Gastrocnemius medialis (tissue), 4 donors: ENCODE results near the gene C16orf95.

Experiments used
- CTCF ChIP-seq, 5 experiments: fragments of 450-650 bp in 3 of 5; fragments of 200-600 bp in 2 of 5; sonication (generic) in 2 of 5; IDR thresholded peaks in 4 of 5; conservative IDR thresholded peaks in 1 of 5; 1 replicate in 4 of 5; 2 replicates in 1 of 5; pipeline ENCODE4 v1.5.1; 2016 to 2019; ENCODE audit warnings: antibody characterized with exemption in 5 of 5, mild to moderate bottlenecking in 3 of 5, moderate library complexity in 3 of 5
- POLR2A ChIP-seq, 2 donors: fragments of 450-650 bp; IDR thresholded peaks; one replicate each; pipeline ENCODE4 v1.6.1; 2017; ENCODE audit warnings: antibody characterized with exemption in 2 of 2, mild to moderate bottlenecking in 2 of 2, moderate library complexity in 2 of 2

- no peak for TF ChIP-seq CTCF (IDR thresholded peaks at IDR 0.05 in 4 of 5, conservative IDR thresholded peaks at IDR 0.05 in 1 of 5)
- TF ChIP-seq POLR2A (IDR thresholded peaks at IDR 0.05), result no peak
Observed at GRCh38 chr16:87360862-87361610, 43.8 kb upstream of the C16orf95 start.
